Activated CD4-positive, alpha-beta T cell treated with anti-CD3 and anti-CD28 coated beads, Interleukin-2, amount 50 U/mL, for 1 hour (primary cell): Measurements from ENCODE around the gene DLX5.

Source experiments
- DNase-seq: peaks from one replicate; pipeline ENCODE4 v3.0.0-alpha.2; 2020

DLX5 gene

DNA sequence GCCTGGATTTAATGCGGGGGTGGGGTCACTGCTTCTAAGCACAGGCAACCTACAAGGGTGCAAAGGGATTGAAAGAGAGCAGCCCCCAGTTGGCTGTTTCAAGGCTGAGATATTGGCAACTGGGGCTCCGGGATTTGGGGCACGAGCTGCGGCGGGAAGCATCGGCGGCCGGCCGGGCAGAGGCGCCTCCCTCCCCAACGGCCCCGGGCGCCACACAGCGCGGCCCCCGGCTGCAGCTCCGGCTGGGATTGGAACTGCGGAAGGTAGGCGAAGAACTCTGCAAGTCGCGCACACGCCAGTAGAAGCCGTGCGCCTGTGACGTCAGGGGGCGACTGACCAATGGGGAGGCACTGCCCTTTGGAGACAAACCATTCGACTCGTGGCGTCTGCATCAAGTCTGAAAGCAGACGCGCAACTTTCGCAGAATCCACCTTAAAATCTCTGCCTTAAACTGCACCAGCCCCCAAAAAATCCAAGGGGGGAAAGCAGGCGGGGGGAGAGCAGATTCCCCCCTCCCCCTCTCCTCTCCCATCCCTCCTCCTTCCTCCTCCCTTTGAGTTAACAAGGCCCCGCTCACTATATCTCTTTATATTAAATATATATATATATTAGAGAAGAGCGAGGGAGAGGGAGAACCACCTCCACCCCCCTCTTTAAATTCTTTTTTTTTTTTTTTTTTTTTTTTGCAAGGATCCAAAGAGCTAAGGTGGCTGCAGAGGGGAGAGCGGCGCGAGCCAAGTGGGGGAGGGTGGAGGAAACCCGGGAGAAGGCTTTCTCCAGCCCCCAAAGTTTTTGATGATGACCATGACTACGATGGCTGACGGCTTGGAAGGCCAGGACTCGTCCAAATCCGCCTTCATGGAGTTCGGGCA, 19.2 kb downstream of the DLX5 start, which contains the start of gene DLX6:
DLX6 (plus strand) TSS at position 371 of the 872 bp plus-strand sequence; CDS start at position 796, 425 bp downstream.
- DNase-seq: no peak

- no peak for DNase-seq
Observed at GRCh38 chr7:97004247-97005182, 20.1 kb downstream of the DLX5 start.

- DNase-seq: no peak
Observed at GRCh38 chr7:97003262-97004246, 21.1 kb downstream of the DLX5 start.

GRCh38 chr7:97002555-97003261, 21.9 kb downstream of the DLX5 start:
- DNase-seq: no peak

DNA sequence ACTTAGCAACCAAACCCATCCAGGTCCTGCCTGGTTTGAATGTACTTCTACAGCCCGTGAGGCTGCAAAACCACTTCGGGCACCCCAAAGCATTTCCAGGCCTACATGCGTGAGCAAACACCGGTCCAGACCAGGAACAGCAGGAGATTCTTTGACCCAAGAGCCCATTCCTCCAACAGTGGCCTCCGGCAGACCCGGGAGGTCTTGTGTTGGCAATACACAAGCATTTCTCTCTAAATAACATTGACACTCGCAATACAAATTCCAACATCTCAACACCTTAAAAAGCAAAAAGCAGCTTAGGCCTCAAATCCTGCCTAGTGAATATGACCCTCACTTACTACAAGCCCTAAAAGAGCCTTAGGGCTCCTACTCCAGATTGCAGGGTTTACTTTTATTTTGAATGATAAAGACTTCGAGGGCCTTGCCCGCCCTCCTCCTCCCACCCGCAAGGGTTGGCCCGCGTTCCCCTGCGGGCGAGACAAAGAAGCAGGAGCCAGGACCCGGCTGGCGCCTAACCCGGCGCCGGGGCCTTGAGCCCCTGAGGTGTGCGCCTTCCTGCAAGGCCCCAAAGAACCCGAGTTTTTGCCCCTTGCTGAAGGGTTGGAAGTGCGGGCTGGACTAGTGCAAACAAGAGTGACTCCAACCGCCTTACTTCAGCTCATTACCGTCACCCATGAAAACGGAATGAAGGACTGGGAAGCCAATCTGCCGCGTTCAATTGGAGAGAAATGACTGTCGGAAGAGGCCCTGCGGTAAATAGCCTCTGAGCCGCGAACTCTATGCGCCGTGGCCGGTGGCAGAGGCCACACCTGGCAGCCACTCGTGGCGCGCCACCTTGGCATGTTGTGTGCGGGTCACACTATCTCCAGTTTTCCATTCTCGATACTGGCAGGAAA, 22.7 kb downstream of the DLX5 start:
- no peak for DNase-seq

DNA sequence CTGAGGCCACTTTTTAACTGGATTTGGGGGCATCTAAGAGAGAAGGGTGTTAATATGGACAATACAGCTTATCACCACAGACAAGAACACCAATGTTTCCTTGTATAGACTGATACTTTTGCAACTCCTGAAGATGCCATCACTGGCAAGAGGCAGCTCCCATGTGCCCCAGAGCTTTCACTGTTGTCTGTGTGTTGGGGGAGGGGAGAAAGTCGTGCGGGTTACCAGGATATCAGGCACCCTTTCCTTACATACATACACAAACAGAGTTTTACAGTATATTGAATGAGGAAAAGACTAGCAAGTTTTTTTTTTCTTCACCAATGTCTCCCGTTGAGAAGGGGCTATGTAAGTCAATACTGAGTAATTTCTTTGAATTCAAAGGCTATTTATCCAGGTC, 23.4 kb downstream of the DLX5 start:
- DNase-seq: no peak

- DNase-seq: no peak
Observed at GRCh38 chr7:96998744-96999143, 25.9 kb downstream of the DLX5 start.

GRCh38 chr7:96998333-96998732, 26.3 kb downstream of the DLX5 start:
- no peak for DNase-seq

DNA sequence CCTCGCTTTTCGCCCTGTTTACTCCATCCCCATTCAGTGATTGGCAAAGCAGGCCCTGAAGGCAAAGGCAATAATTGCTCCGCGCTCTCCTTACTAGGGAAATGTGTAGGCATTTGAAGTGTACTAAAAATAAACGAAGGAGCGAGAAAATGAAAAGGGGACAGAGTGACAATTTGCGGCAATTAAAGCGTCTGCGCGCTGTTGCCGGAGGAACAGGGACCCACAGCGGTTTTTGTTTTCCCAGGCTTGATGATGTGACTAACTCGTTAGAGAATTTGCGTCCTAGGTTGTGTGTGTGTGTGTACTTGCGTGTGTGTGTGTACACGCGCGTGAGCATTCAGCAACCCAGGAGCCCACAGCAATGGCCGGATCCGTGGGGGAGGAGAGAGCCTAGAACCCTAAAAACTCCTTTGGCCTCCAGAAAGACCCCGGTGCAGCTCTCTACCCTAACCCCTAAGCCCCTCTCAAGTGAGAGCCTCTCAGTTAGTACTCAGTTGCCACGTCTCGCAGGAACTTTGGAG, 27.1 kb downstream of the DLX5 start:
- DNase-seq: no peak

GRCh38 chr7:96996958-96997511, 27.6 kb downstream of the DLX5 start:
- no peak for DNase-seq

- no peak for DNase-seq
Observed at GRCh38 chr7:96996111-96996957, 28.3 kb downstream of the DLX5 start.

DNA sequence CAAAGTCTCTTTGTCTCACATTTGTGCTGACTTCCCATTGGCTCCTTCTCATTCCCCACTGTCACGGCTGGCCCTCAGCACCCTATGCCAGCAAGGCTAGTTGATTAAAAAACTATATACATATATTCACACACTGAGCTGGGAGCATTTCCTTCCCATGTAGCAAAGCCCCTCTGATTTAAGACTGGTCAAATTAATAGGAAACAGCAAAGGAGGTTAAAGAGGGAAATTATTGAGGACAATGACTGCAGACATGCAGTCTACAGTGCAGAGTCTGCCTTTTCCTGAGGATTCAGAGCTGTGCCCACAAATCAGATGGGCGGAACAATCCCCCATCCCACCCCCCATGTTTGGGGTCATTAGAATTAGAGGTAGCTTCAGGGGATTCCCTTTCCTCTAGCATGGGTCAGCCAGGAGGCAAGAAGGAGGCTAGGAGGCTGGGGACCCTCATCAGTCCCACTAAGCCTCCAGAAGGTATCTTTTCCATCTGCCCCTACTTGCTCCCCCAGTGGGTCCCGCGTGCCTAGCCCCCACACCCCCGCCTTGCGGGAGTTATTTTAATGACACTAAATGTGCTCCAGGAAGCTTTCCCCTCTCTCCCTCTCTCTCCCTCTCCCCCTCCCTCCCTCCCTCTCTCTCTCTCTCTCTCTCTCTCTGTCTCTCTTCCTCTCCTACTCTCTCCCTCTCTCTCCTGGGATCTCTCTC, 29.1 kb downstream of the DLX5 start:
- DNase-seq: no peak

DNA sequence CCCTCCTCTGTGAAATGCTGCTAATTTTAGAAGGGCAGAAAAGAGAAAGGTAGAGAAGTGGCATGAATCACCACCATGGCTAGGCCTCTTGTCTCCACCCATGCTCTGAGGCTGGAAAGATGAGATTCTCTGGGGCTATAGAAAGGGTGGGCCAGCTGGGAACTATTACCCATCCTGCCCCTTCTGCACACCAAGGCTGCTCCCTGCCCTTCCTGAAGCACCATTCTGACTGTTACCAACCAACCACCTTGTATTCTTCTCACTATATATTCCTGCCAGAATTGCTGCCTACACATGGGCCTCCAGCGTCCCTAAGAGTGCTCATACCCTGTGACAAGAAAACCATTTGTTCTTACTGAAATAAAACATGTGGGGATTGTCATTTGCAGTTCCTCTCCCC, 30.7 kb downstream of the DLX5 start:
- no peak for DNase-seq

DNA sequence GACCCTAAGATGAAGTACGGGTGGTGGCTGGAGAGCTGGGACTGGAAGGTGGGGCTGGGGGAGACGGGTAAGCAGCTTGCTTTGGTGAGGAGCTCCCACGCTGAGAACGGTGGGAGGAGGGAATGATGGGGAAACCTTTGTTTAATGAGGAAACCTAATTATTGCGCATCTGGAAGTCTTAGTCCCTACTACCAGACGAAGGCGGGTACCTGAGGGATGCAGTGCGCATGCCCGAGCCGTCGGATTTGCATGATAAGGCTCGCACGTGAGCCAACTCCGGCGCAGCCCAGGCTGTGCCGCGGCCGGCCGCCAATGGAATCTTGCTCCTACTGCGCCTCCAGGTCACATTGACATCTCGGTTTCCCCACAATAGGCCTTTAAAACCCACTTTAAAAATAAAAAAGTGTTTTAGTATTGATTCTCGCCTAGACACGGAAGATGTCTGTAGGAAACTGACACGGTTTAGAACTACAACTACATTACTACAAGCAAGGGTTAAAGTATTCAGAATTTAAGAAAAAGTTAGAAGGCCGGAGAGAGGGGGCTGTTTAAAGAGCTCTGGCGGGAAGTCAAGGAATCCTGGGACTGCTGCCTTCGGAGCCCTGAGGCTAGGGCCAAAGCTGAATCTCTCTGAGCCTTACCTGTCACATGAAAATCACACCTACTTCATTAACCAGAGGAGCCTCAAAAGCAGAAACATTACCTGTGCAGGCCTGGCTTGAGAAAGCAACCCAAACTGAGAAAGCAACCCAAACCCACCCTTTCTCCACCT, 31.4 kb downstream of the DLX5 start:
- no peak for DNase-seq

DNA sequence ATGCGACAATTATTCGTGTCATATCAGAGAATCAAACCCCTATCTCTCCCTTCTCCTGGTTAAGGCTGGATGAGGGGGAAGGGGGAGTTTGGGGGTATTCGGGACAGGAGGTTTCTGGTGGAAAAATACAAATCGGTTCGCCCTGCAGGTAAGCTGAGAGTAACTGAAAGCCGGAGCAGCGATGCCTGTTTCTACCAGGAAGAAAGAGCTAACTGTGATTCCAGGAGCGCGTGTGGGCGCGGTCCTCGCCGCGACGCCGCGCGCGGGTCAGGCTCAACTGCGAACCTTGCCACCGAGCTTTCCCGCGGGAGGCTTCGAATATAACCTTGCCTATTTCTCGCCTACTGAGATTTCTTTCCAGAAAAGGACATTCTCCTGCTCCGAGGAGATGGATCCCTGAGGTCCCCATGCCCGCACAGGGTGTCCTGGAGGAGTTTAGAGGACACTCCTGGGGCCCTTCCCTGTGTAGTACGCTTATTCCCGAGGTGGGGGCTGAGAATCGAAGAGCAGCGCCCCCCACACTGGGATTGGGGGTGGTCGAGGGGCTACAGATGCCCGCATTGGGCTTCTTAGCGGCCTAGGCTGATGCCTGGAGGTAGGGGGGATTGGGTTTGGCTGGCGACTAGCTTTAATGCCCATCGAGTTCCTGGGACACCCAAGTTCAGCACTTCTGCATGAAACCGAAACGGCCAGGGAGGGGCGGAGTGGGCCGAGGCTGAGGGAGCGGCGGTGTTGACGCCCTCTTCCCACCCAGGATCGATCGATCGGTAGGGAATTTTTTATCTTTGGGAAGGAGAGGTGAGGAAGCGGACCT, 32.2 kb downstream of the DLX5 start:
- no peak for DNase-seq

GRCh38 chr7:96991546-96992191, 33.0 kb downstream of the DLX5 start:
- DNase-seq: no peak
